Gastrocnemius medialis (tissue), 4 donors: ENCODE results near the gene SMARCD1.

ENCODE experiments used
- POLR2A ChIP-seq, 2 donors: fragments of 450-650 bp; IDR thresholded peaks; one replicate each; pipeline ENCODE4 v1.6.1; 2017; ENCODE audit warnings: antibody characterized with exemption in 2 of 2, mild to moderate bottlenecking in 2 of 2, moderate library complexity in 2 of 2
- TF ChIP-seq, protein P1 (sequence below), 5 experiments: fragments of 450-650 bp in 3 of 5; fragments of 200-600 bp in 2 of 5; sonication (generic) in 2 of 5; IDR thresholded peaks in 4 of 5; conservative IDR thresholded peaks in 1 of 5; 1 replicate in 4 of 5; 2 replicates in 1 of 5; pipeline ENCODE4 v1.5.1; 2016 to 2019; ENCODE audit warnings: antibody characterized with exemption in 5 of 5, mild to moderate bottlenecking in 3 of 5, moderate library complexity in 3 of 5

DNA sequence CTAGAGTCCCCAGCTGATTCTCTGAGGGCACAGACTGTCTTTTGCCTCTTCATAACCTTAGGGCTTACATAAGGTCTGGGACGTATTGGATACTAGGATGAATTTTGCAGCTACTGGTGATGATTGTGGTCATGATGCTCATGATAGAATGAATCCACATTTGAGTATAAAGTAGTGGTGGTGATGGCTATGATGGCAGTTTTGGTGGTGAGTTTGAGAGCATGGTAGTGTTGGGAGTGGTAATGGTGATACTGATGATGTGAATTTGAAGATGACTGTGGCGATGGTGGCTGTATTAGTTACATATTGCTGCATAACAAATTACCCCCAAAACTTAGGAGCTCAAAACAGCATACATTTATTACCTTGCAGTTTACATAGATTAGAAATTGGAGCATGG lies 41.8 kb upstream of the SMARCD1 start:
- TF ChIP-seq, protein P1, sequence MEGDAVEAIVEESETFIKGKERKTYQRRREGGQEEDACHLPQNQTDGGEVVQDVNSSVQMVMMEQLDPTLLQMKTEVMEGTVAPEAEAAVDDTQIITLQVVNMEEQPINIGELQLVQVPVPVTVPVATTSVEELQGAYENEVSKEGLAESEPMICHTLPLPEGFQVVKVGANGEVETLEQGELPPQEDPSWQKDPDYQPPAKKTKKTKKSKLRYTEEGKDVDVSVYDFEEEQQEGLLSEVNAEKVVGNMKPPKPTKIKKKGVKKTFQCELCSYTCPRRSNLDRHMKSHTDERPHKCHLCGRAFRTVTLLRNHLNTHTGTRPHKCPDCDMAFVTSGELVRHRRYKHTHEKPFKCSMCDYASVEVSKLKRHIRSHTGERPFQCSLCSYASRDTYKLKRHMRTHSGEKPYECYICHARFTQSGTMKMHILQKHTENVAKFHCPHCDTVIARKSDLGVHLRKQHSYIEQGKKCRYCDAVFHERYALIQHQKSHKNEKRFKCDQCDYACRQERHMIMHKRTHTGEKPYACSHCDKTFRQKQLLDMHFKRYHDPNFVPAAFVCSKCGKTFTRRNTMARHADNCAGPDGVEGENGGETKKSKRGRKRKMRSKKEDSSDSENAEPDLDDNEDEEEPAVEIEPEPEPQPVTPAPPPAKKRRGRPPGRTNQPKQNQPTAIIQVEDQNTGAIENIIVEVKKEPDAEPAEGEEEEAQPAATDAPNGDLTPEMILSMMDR (IDR thresholded peaks at IDR 0.05 in 4 of 5, conservative IDR thresholded peaks at IDR 0.05 in 1 of 5) = no peak
- TF ChIP-seq POLR2A (IDR thresholded peaks at IDR 0.05) = no peak
